ENCODE measurements around the gene MRE11. TPM values are rescaled to one million over a fixed set of nuclear protein-coding genes. Genes with fewer than 3 reads are reported as not detected.

The MRE11 gene
- polyA plus RNA-seq, 1 donor (not counting 4 experiments of a cell fraction or from before 2014, with no cell fraction given), result 12.4 TPM

Small RNA genes within 50 kb of the gene (small RNA-seq; reads per million reads assigned to genes)
- gene MIR548L (ENCODE audit: insufficient read length in 3 of 3, low read depth in 3 of 3, low replicate concordance in 1 of 3), result 0.13 to 1.0 (median 0.67) reads per million in 3 experiments

Other genes starting within 250 kb of the MRE11 start
- not detected in 3 replicates for gene IZUMO1R, start 189.3 kb downstream of the MRE11 start, polyA plus RNA-seq
- gene GPR83, start 92.4 kb downstream of the MRE11 start, polyA plus RNA-seq, result 0.04 TPM in 2 of 3 replicates, not detected in the other
- 7.9 to 17.1 TPM (median 15.0 TPM) in 3 replicates for gene ANKRD49, start 140 bp upstream of the MRE11 start, polyA plus RNA-seq
- gene C11orf97, start 18.6 kb upstream of the MRE11 start, polyA plus RNA-seq, result not detected in 3 replicates
- 0.33 to 0.77 TPM (median 0.39 TPM) in 3 replicates for gene FUT4, start 50.1 kb upstream of the MRE11 start, polyA plus RNA-seq
- 0.14 to 0.37 TPM (median 0.16 TPM) in 3 replicates for gene PIWIL4, start 73.5 kb upstream of the MRE11 start, polyA plus RNA-seq